GM12891 (cell line): ENCODE measurements around the gene MARK3.

Experiments
- PAX5 ChIP-seq: IDR thresholded peaks from 2 replicates; pipeline ENCODE4 v1.6.1; 2011; ENCODE audit warnings: low read length, moderate library complexity, mild to moderate bottlenecking; ENCODE audit not compliant: insufficient read depth, severe bottlenecking
- POLR2A ChIP-seq: IDR thresholded peaks from 2 replicates; pipeline ENCODE4 v1.6.1; 2011; ENCODE audit warnings: low read depth, low read length, control low read depth
- POLR2AphosphoS5 ChIP-seq: IDR thresholded peaks from 2 replicates; pipeline ENCODE4 v1.6.1; 2011; ENCODE audit warnings: low read depth, low read length, control low read depth
- POU2F2 ChIP-seq: IDR thresholded peaks from 2 replicates; pipeline ENCODE4 v1.6.1; 2011; ENCODE audit warnings: low read depth, mild to moderate bottlenecking, control low read depth, low read length, moderate library complexity
- SPI1 ChIP-seq: IDR thresholded peaks from 2 replicates; pipeline ENCODE4 v1.6.1; 2011; ENCODE audit warnings: low read depth, low read length, control low read depth
- TAF1 ChIP-seq: IDR thresholded peaks from 2 replicates; pipeline ENCODE4 v1.6.1; 2011; ENCODE audit warnings: low read depth, low read length, control low read depth

DNA sequence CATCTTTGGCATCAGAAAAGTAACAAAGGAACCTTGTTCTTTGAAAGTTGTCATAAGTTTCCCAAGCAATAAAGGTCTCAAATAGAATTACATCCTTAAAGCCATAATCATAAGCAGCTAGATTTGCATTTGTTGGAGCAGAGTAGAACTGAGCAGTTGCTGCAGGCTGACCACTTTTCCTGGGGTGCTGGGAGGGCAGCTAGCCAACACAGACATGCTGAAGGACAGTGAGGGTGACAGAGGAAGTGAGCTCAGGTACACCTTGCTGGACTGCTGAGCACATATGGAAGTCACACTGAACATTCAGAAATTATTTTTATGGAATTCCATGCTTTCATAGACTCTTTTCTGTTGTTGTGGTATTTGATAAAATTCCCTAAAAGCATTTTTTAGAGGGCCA lies 66.2 kb downstream of the MARK3 start:
- TF ChIP-seq POLR2AphosphoS5 (no peak), POLR2A (no peak), PAX5 (no peak), TAF1 (no peak), SPI1 (no peak), POU2F2 (no peak)
